HepG2 (cell line): ENCODE data around the gene RAC3. TPM values are rescaled to one million over a fixed set of nuclear protein-coding genes. Genes with fewer than 3 reads are reported as not detected.

ENCODE experiments used
- CBFB ChIP-seq: sonication (generic); formaldehyde crosslinking; IDR thresholded peaks from 2 replicates; pipeline ENCODE4 v1.4.0; 2020; ENCODE audit warnings: missing genetic modification reagents
- DMTF1 ChIP-seq: sonication (generic); formaldehyde crosslinking; IDR thresholded peaks from 2 replicates; pipeline ENCODE4 v1.4.0; 2020; ENCODE audit warnings: mild to moderate bottlenecking, missing genetic modification reagents
- KDM1A ChIP-seq: IDR thresholded peaks from 2 replicates; pipeline ENCODE4 v1.6.1; 2016; ENCODE audit warnings: missing compliant biosample characterization
- KLF12 ChIP-seq: sonication (generic); formaldehyde crosslinking; IDR thresholded peaks from 2 replicates; pipeline ENCODE4 v1.4.0; 2020; ENCODE audit warnings: missing genetic modification reagents, borderline replicate concordance
- PAXIP1 ChIP-seq: sonication (generic); formaldehyde crosslinking; conservative IDR thresholded peaks from 2 replicates; pipeline ENCODE4 v1.4.0; 2020; ENCODE audit warnings: mild to moderate bottlenecking, missing genetic modification reagents, moderate library complexity
- ZNF234 ChIP-seq: sonication (generic); formaldehyde crosslinking; conservative IDR thresholded peaks from 2 replicates; pipeline ENCODE4 v1.5.1; 2020; ENCODE audit warnings: mild to moderate bottlenecking, missing genetic modification reagents
- ZNF318 ChIP-seq: sonication (generic); formaldehyde crosslinking; IDR thresholded peaks from 2 replicates; pipeline ENCODE4 v1.4.0; 2020; ENCODE audit warnings: mild to moderate bottlenecking, missing genetic modification reagents
- ZNF446 ChIP-seq: sonication (generic); formaldehyde crosslinking; IDR thresholded peaks from 2 replicates; pipeline ENCODE4 v1.5.0; 2020; ENCODE audit warnings: mild to moderate bottlenecking, missing genetic modification reagents
- polyA plus RNA-seq, 8 experiments: library from polyadenylated mRNA; depleted of rRNA in 3 of 8; stranded (reverse) in 7 of 8; unstranded in 1 of 8; fragments of >200 nt; fragmentation: Illumina TruSeq in 4 of 8; extraction: Trizol in 4 of 8; gene quantifications; 2 replicates each; pipeline versions ENCODE4 v1.2.1 to v1.2.3, GENCODE V29; 2011 to 2016; ENCODE audit warnings: low read depth in 4 of 8, missing spikeins in 1 of 8, mixed read lengths in 1 of 8; ENCODE audit not compliant: insufficient read depth in 1 of 8
- total RNA-seq, 5 experiments: library from RNA; depleted of rRNA; stranded (reverse); fragments of >200 nt; fragmentation: Illumina TruSeq; extraction: Trizol; gene quantifications; 2 replicates each; pipeline ENCODE4 v1.2.3, GENCODE V29; 2016; ENCODE audit warnings: low read depth in 1 of 5
- TF ChIP-seq, protein P1 (sequence below): sonication (generic); formaldehyde crosslinking; IDR thresholded peaks from 2 replicates; pipeline ENCODE4 v1.4.0; 2020; ENCODE audit warnings: mild to moderate bottlenecking, missing genetic modification reagents
- TF ChIP-seq, protein P2 (sequence below): sonication (generic); formaldehyde crosslinking; IDR thresholded peaks from 2 replicates; pipeline ENCODE4 v1.8.1; 2023; ENCODE audit warnings: mild to moderate bottlenecking, missing genetic modification reagents

Gene RAC3
- total and polyA plus RNA-seq, 2 of the 13 experiments (the other 11 are each of a cell fraction or from before 2014, with no cell fraction given): 10.5 to 21.3 TPM

DNA sequence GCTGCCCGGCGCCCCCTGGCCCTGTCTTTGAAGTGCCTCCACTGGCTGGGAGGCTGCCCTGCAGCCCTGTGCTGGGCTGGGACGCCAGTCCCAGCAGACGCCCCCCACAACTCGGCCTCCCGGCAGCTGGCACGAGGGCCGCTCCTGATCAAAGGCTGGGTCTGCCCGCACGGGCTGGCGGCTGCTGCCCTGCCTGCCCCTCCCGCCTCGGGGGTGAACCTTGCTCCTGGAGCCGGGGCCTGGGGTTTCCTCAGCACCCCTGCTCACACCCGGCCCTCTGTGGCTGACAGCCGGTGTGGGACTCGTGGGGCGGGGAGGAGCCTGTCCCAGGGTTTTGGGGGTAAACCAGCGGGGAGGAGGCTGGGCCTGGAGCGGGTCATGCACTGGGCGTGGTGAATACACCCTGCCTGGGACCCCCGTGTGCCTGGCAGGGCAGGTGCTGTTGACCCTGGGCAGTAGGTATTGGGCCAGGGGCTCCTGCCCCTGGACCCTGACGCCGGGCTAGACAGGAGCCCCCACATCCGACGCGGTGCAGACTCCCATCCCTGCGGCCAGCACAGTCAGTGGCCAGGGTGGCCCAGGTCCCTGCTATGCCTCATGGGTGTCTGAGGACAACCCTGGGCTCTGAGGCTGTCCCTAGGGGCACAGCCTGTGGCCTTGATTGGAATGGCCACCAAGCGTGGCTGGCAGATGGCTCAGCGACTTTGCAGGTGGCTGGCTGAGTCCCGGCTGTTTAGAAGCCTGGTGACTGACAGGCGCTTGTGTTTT lies 30.5 kb upstream of the RAC3 start (continued):
- TF ChIP-seq ZNF318: no peak
- TF ChIP-seq KDM1A (CRISPR knock-in tag): peak; percentile 87
- TF ChIP-seq, protein P1, sequence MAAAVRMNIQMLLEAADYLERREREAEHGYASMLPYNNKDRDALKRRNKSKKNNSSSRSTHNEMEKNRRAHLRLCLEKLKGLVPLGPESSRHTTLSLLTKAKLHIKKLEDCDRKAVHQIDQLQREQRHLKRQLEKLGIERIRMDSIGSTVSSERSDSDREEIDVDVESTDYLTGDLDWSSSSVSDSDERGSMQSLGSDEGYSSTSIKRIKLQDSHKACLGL (CRISPR knock-in tag): peak; percentile 86
- peak; percentile 97 for TF ChIP-seq ZNF234
- peak; percentile 81; the same call in 1 of the 2 replicates for TF ChIP-seq ZNF446 (CRISPR knock-in tag)
- TF ChIP-seq, protein P2, sequence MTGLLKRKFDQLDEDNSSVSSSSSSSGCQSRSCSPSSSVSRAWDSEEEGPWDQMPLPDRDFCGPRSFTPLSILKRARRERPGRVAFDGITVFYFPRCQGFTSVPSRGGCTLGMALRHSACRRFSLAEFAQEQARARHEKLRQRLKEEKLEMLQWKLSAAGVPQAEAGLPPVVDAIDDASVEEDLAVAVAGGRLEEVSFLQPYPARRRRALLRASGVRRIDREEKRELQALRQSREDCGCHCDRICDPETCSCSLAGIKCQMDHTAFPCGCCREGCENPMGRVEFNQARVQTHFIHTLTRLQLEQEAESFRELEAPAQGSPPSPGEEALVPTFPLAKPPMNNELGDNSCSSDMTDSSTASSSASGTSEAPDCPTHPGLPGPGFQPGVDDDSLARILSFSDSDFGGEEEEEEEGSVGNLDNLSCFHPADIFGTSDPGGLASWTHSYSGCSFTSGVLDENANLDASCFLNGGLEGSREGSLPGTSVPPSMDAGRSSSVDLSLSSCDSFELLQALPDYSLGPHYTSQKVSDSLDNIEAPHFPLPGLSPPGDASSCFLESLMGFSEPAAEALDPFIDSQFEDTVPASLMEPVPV (CRISPR knock-in tag): peak; percentile 96
- peak; percentile 89 for TF ChIP-seq PAXIP1 (CRISPR knock-in tag)
- peak; percentile 82 for TF ChIP-seq KLF12 (CRISPR knock-in tag)
- TF ChIP-seq CBFB (CRISPR knock-in tag): peak; percentile 92
- no peak for TF ChIP-seq DMTF1 (CRISPR knock-in tag)
